Activated effector memory CD4-positive, alpha-beta T cell treated with Interleukin-2 at 50 U/mL for 16 hours (primary cell): ENCODE data around the gene SGIP1.

Source experiments
- DNase-seq: peaks from one replicate; pipeline ENCODE4 v3.0.0-alpha.2; 2020

SGIP1 gene

GRCh38 chr1:66533804-66534740 is at the start of gene SGIP1:
Gene SGIP1 (plus strand): TSS chr1:66534153. CDS start chr1:66534359, 206 bp downstream.
- DNase-seq, result no peak

GRCh38 chr1:66489151-66489550 is 44.8 kb upstream of the SGIP1 start:
- no peak for DNase-seq

GRCh38 chr1:66489972-66490601 is 43.9 kb upstream of the SGIP1 start:
- no peak for DNase-seq

- no peak for DNase-seq
These were observed 43.1 kb upstream of the SGIP1 start for GRCh38 chr1:66490816-66491215.

GRCh38 chr1:66492424-66492823 is 41.5 kb upstream of the SGIP1 start:
- no peak for DNase-seq

GRCh38 chr1:66493731-66494130 is 40.2 kb upstream of the SGIP1 start:
- no peak for DNase-seq

- no peak for DNase-seq
These were observed 39.5 kb upstream of the SGIP1 start for GRCh38 chr1:66494482-66494881.

GRCh38 chr1:66495495-66495894 is 38.5 kb upstream of the SGIP1 start:
- DNase-seq, result no peak

GRCh38 chr1:66497910-66498309 is 36.0 kb upstream of the SGIP1 start:
- no peak for DNase-seq

GRCh38 chr1:66500301-66500700 is 33.7 kb upstream of the SGIP1 start:
- no peak for DNase-seq

GRCh38 chr1:66502086-66502485 is 31.9 kb upstream of the SGIP1 start:
- no peak for DNase-seq

- no peak for DNase-seq
These were observed 30.0 kb upstream of the SGIP1 start for GRCh38 chr1:66503841-66504470.

- no peak for DNase-seq
These were observed 28.1 kb upstream of the SGIP1 start for GRCh38 chr1:66505671-66506392.

GRCh38 chr1:66506393-66506687 is 27.6 kb upstream of the SGIP1 start:
- no peak for DNase-seq

GRCh38 chr1:66506991-66507390 is 27.0 kb upstream of the SGIP1 start:
- no peak for DNase-seq

GRCh38 chr1:66510407-66510806 is 23.5 kb upstream of the SGIP1 start:
- DNase-seq, result no peak

- DNase-seq, result no peak
These were observed 22.8 kb upstream of the SGIP1 start for GRCh38 chr1:66511118-66511517.

- no peak for DNase-seq
These were observed 16.0 kb upstream of the SGIP1 start for GRCh38 chr1:66517959-66518358.

GRCh38 chr1:66518654-66519053 is 15.3 kb upstream of the SGIP1 start:
- no peak for DNase-seq

GRCh38 chr1:66519992-66520391 is 14.0 kb upstream of the SGIP1 start:
- DNase-seq, result no peak

- DNase-seq, result no peak
These were observed 13.3 kb upstream of the SGIP1 start for GRCh38 chr1:66520655-66521054.

- no peak for DNase-seq
These were observed 12.1 kb upstream of the SGIP1 start for GRCh38 chr1:66521721-66522365.

- no peak for DNase-seq
These were observed 10.4 kb upstream of the SGIP1 start for GRCh38 chr1:66523562-66523961.
